Left hindlimb (tissue), 1 donor: ENCODE results near the gene ZDHHC11.
"Not testable (repeated sequence)": the region's sequence is repeated elsewhere in the genome, so short reads cannot be mapped to it uniquely, and the experiment has no call there.

ENCODE experiments used
- DNase-seq: peaks from one replicate; pipeline ENCODE4 v3.0.0-alpha.2; 2018

ZDHHC11 gene

GRCh38 chr5:878677-879076 lies 27.9 kb upstream of the ZDHHC11 start:
- DNase-seq = not testable (repeated sequence)

GRCh38 chr5:878125-878524 lies 27.3 kb upstream of the ZDHHC11 start:
- no peak for DNase-seq

GRCh38 chr5:876398-877365 lies 25.9 kb upstream of the ZDHHC11 start:
- DNase-seq = no peak

GRCh38 chr5:875931-876330 lies 25.1 kb upstream of the ZDHHC11 start:
- DNase-seq = no peak

GRCh38 chr5:873328-873727 lies 22.5 kb upstream of the ZDHHC11 start:
- no peak for DNase-seq

- DNase-seq = no peak
These were observed 21.5 kb upstream of the ZDHHC11 start for GRCh38 chr5:872301-872700.

GRCh38 chr5:871596-872298 lies 21.0 kb upstream of the ZDHHC11 start:
- DNase-seq = no peak

GRCh38 chr5:870956-871355 lies 20.2 kb upstream of the ZDHHC11 start:
- no peak for DNase-seq

- no peak for DNase-seq
These were observed 17.8 kb upstream of the ZDHHC11 start for GRCh38 chr5:868428-869135.

GRCh38 chr5:867300-867870 lies 16.6 kb upstream of the ZDHHC11 start:
- no peak for DNase-seq

GRCh38 chr5:865771-866170 lies 15.0 kb upstream of the ZDHHC11 start:
- no peak for DNase-seq

- DNase-seq = no peak
These were observed 14.4 kb upstream of the ZDHHC11 start for GRCh38 chr5:865168-865521.

- no peak for DNase-seq
These were observed 13.8 kb upstream of the ZDHHC11 start for GRCh38 chr5:864492-865167.

- DNase-seq = no peak
These were observed 12.5 kb upstream of the ZDHHC11 start for GRCh38 chr5:863244-863805.

- no peak for DNase-seq
These were observed 11.8 kb upstream of the ZDHHC11 start for GRCh38 chr5:862367-863243.

- DNase-seq = no peak
These were observed 10.9 kb upstream of the ZDHHC11 start for GRCh38 chr5:861442-862366.

GRCh38 chr5:860506-861150 lies 9.8 kb upstream of the ZDHHC11 start:
- DNase-seq = no peak

- DNase-seq = no peak
These were observed 9.1 kb upstream of the ZDHHC11 start for GRCh38 chr5:859798-860296.

GRCh38 chr5:859391-859790 lies 8.6 kb upstream of the ZDHHC11 start:
- DNase-seq = no peak
